ENCODE results near the gene RBBP6. TPM values are rescaled to one million over a fixed set of nuclear protein-coding genes. Genes with fewer than 3 reads are reported as not detected.

The RBBP6 gene
- total RNA-seq, 1 experiment from 2014 or later, result 54.8 TPM

- no CpG with 5 or more reads among the region's 11 CpGs for WGBS (ENCODE audit: extremely low coverage, insufficient read length, low lambda C conversion rate)
- H3K4me2 ChIP-seq (ENCODE audit: insufficient read depth, insufficient read length, low read length), result no peak overlapping the region
These were observed 71.9 kb downstream of the RBBP6 start for GRCh38 chr16:24611310-24611709.

More at GRCh38 chr16:24611310-24611709, 71.9 kb downstream of the RBBP6 start:
- Histone ChIP-seq H2BK15ac (ENCODE audit: low read depth, low read length) (no peak overlapping the region), H2BK120ac (ENCODE audit: low read depth, low read length, poor library complexity, severe bottlenecking) (no peak overlapping the region), H3K27ac (ENCODE audit: insufficient read length, low read depth, low read length) (no peak overlapping the region), H4K20me1 (ENCODE audit: control insufficient read depth, insufficient read depth, insufficient read length) (no peaks in the 10 kb centered on the region), H2BK5ac (ENCODE audit: insufficient read length, low read length) (no peak overlapping the region), H3K4ac (ENCODE audit: low read depth, low read length) (no peak overlapping the region), H3K23me2 (ENCODE audit: insufficient read length, low read depth, low read length, poor library complexity, severe bottlenecking) (peaks cover 4% of the 10 kb centered on the region), H2AFZ (ENCODE audit: low read length) (no peak overlapping the region), H2BK12ac (ENCODE audit: insufficient read length, low read depth, low read length) (peak overlapping the region; percentile 77), H3K14ac (ENCODE audit: insufficient read depth, low read length) (no peak overlapping the region), H4K5ac (ENCODE audit: insufficient read length, low read depth, low read length) (no peak overlapping the region), H3K23ac (ENCODE audit: insufficient read length, low read depth, low read length) (no peak overlapping the region), H4K8ac (replicated peaks; ENCODE audit: insufficient read length, low read depth, low read length) (no peak overlapping the region), H3K79me1 (ENCODE audit: insufficient read depth, low read depth, low read length, poor library complexity, severe bottlenecking) (no peaks in the 10 kb centered on the region), H3K27me3 (ENCODE audit: insufficient read depth, low read length) (no peaks in the 10 kb centered on the region), H3K79me2 (ENCODE audit: insufficient read depth, low read length) (no peaks in the 10 kb centered on the region), H3K18ac (ENCODE audit: insufficient read length, low read depth, low read length) (no peak overlapping the region), H3K56ac (ENCODE audit: insufficient read length, low read depth, low read length) (no peak overlapping the region), H2AK5ac (ENCODE audit: insufficient read length, low read length) (no peak overlapping the region), H3K9ac (ENCODE audit: extremely low read depth, insufficient read length, low read length) (no peak overlapping the region), H3K9me3 (ENCODE audit: control insufficient read depth, low read depth, low read length) (no peaks in the 10 kb centered on the region), H3K4me1 (ENCODE audit: insufficient read depth, low read length) (no peaks in the 10 kb centered on the region), H4K91ac (ENCODE audit: insufficient read length, low read depth, low read length) (no peak overlapping the region), H2BK20ac (ENCODE audit: low read depth, low read length, poor library complexity, severe bottlenecking) (no peak overlapping the region), H3T11ph (ENCODE audit: low read length) (no peak overlapping the region)
- H3K27ac Mint-ChIP-seq, result no peak overlapping the region; a peak in 1 of 7 replicates
- no peaks in the 10 kb centered on the region for H3K36me3 Mint-ChIP-seq (ENCODE audit: insufficient read depth in 1 of 3, low read depth in 3 of 3)
- peak overlapping the region; percentile 70 to 84; a peak in 1 of 5 replicates for H3K4me3 Mint-ChIP-seq
- H3K4me1 Mint-ChIP-seq, result peaks cover 20 to 26% of the 10 kb centered on the region in 2 experiments
- TF ChIP-seq, protein P1, sequence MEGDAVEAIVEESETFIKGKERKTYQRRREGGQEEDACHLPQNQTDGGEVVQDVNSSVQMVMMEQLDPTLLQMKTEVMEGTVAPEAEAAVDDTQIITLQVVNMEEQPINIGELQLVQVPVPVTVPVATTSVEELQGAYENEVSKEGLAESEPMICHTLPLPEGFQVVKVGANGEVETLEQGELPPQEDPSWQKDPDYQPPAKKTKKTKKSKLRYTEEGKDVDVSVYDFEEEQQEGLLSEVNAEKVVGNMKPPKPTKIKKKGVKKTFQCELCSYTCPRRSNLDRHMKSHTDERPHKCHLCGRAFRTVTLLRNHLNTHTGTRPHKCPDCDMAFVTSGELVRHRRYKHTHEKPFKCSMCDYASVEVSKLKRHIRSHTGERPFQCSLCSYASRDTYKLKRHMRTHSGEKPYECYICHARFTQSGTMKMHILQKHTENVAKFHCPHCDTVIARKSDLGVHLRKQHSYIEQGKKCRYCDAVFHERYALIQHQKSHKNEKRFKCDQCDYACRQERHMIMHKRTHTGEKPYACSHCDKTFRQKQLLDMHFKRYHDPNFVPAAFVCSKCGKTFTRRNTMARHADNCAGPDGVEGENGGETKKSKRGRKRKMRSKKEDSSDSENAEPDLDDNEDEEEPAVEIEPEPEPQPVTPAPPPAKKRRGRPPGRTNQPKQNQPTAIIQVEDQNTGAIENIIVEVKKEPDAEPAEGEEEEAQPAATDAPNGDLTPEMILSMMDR (conservative IDR thresholded peaks at IDR 0.05), result no peak
- H3K27me3 Mint-ChIP-seq (ENCODE audit: low read depth), result peaks cover 55% of the 10 kb centered on the region
- H3K9me3 Mint-ChIP-seq, result no peaks in the 10 kb centered on the region
- no peak for DNase-seq

Data from H9 (cell line).